IPS-20b (cell line): ENCODE data around the gene GNS.

Source experiments
- H3K27ac ChIP-seq: one replicate; pipeline ENCODE4 v1.5.1; 2013; ENCODE audit warnings: low read length
- H3K27me3 ChIP-seq: 2 replicates; pipeline ENCODE4 v1.6.1; 2013; ENCODE audit warnings: mild to moderate bottlenecking, low read length, inconsistent platforms; ENCODE audit not compliant: insufficient read depth
- H3K36me3 ChIP-seq: 2 replicates; pipeline ENCODE4 v1.6.1; 2013; ENCODE audit warnings: low read depth, mild to moderate bottlenecking, inconsistent platforms, low read length, moderate library complexity; ENCODE audit not compliant: insufficient read depth
- H3K4me1 ChIP-seq: 2 replicates; pipeline ENCODE4 v1.6.1; 2013; ENCODE audit warnings: mild to moderate bottlenecking, control low read depth, inconsistent platforms, low read length, moderate library complexity; ENCODE audit not compliant: insufficient read depth
- H3K4me3 ChIP-seq: 2 replicates; pipeline ENCODE4 v1.5.1; 2013; ENCODE audit warnings: mild to moderate bottlenecking, low read length, inconsistent platforms
- H3K9ac ChIP-seq: 2 replicates; pipeline ENCODE4 v1.6.1; 2013; ENCODE audit warnings: low read depth, mild to moderate bottlenecking, inconsistent platforms, low read length, moderate library complexity
- H3K9me3 ChIP-seq: 2 replicates; pipeline ENCODE4 v1.6.1; 2013; ENCODE audit warnings: mild to moderate bottlenecking, low read depth, low read length, inconsistent platforms; ENCODE audit not compliant: insufficient read depth

GNS gene

GRCh38 chr12:64729909-64730587, 29.2 kb downstream of the GNS start:
- Histone ChIP-seq H3K27ac (no peak overlapping the region), H3K9ac (no peak overlapping the region), H3K27me3 (no peaks in the 10 kb centered on the region), H3K4me1 (no peaks in the 10 kb centered on the region), H3K4me3 (no peak overlapping the region), H3K9me3 (no peaks in the 10 kb centered on the region), H3K36me3 (peaks cover 49% of the 10 kb centered on the region)

GRCh38 chr12:64724201-64724745, 34.9 kb downstream of the GNS start:
- Histone ChIP-seq H3K36me3 (peaks cover 56% of the 10 kb centered on the region), H3K27me3 (no peaks in the 10 kb centered on the region)

GRCh38 chr12:64723630-64724029, 35.6 kb downstream of the GNS start:
- H3K4me3 ChIP-seq: no peak overlapping the region
- no peak overlapping the region for H3K9ac ChIP-seq
- no peaks in the 10 kb centered on the region for H3K27me3 ChIP-seq
- H3K9me3 ChIP-seq: no peaks in the 10 kb centered on the region
- H3K36me3 ChIP-seq: peaks cover 55% of the 10 kb centered on the region
- H3K4me1 ChIP-seq: no peaks in the 10 kb centered on the region
- H3K27ac ChIP-seq: no peak overlapping the region

More at GRCh38 chr12:64724201-64724745, 34.9 kb downstream of the GNS start:
- Histone ChIP-seq H3K9me3 (no peaks in the 10 kb centered on the region), H3K27ac (no peak overlapping the region), H3K9ac (no peak overlapping the region), H3K4me3 (no peak overlapping the region), H3K4me1 (no peaks in the 10 kb centered on the region)

- H3K27me3 ChIP-seq: no peaks in the 10 kb centered on the region
- H3K9me3 ChIP-seq: no peaks in the 10 kb centered on the region
- no peak overlapping the region for H3K9ac ChIP-seq
- H3K36me3 ChIP-seq: peaks cover 56% of the 10 kb centered on the region
- no peak overlapping the region for H3K27ac ChIP-seq
- no peaks in the 10 kb centered on the region for H3K4me1 ChIP-seq
- no peak overlapping the region for H3K4me3 ChIP-seq
These were observed 36.4 kb downstream of the GNS start for GRCh38 chr12:64722835-64723234.

- Histone ChIP-seq H3K9me3 (no peaks in the 10 kb centered on the region), H3K36me3 (peaks cover 67% of the 10 kb centered on the region), H3K4me3 (no peak overlapping the region), H3K4me1 (no peaks in the 10 kb centered on the region), H3K27me3 (no peaks in the 10 kb centered on the region), H3K9ac (no peak overlapping the region), H3K27ac (no peak overlapping the region)
These were observed 38.3 kb downstream of the GNS start for GRCh38 chr12:64720884-64721283.

- H3K9ac ChIP-seq: no peak overlapping the region
- no peaks in the 10 kb centered on the region for H3K9me3 ChIP-seq
- H3K27ac ChIP-seq: no peak overlapping the region
- H3K4me1 ChIP-seq: no peaks in the 10 kb centered on the region
- no peaks in the 10 kb centered on the region for H3K27me3 ChIP-seq
- H3K4me3 ChIP-seq: no peak overlapping the region
- peaks cover 84% of the 10 kb centered on the region for H3K36me3 ChIP-seq
These were observed 40.6 kb downstream of the GNS start for GRCh38 chr12:64718649-64719048.

GRCh38 chr12:64716839-64717455, 42.3 kb downstream of the GNS start:
- Histone ChIP-seq H3K9me3 (no peaks in the 10 kb centered on the region), H3K36me3 (peaks cover 76% of the 10 kb centered on the region), H3K4me1 (no peaks in the 10 kb centered on the region), H3K27me3 (no peaks in the 10 kb centered on the region), H3K4me3 (no peak overlapping the region), H3K27ac (no peak overlapping the region), H3K9ac (no peak overlapping the region)

- H3K4me3 ChIP-seq: no peak overlapping the region
- no peak overlapping the region for H3K9ac ChIP-seq
- no peaks in the 10 kb centered on the region for H3K27me3 ChIP-seq
- H3K36me3 ChIP-seq: peaks cover 75% of the 10 kb centered on the region
- H3K9me3 ChIP-seq: no peaks in the 10 kb centered on the region
- H3K27ac ChIP-seq: no peak overlapping the region
- no peaks in the 10 kb centered on the region for H3K4me1 ChIP-seq
These were observed 42.8 kb downstream of the GNS start for GRCh38 chr12:64716371-64716770.

GRCh38 chr12:64714551-64714968, 44.6 kb downstream of the GNS start:
- Histone ChIP-seq H3K27me3 (no peaks in the 10 kb centered on the region), H3K4me1 (no peaks in the 10 kb centered on the region), H3K36me3 (peaks cover 58% of the 10 kb centered on the region), H3K27ac (no peak overlapping the region), H3K9me3 (no peaks in the 10 kb centered on the region), H3K4me3 (no peak overlapping the region), H3K9ac (no peak overlapping the region)

GRCh38 chr12:64713376-64713775, 45.8 kb downstream of the GNS start:
- Histone ChIP-seq H3K4me3 (no peak overlapping the region), H3K9ac (no peak overlapping the region), H3K27me3 (no peaks in the 10 kb centered on the region), H3K9me3 (no peaks in the 10 kb centered on the region), H3K4me1 (no peaks in the 10 kb centered on the region), H3K27ac (no peak overlapping the region), H3K36me3 (peaks cover 49% of the 10 kb centered on the region)

- Histone ChIP-seq H3K4me3 (no peak overlapping the region), H3K36me3 (peaks cover 13% of the 10 kb centered on the region), H3K4me1 (no peaks in the 10 kb centered on the region), H3K9me3 (no peaks in the 10 kb centered on the region), H3K27me3 (no peaks in the 10 kb centered on the region), H3K27ac (no peak overlapping the region), H3K9ac (no peak overlapping the region)
These were observed 49.8 kb downstream of the GNS start for GRCh38 chr12:64709429-64709828.

- Histone ChIP-seq H3K9ac (no peak overlapping the region), H3K27me3 (no peaks in the 10 kb centered on the region), H3K9me3 (no peaks in the 10 kb centered on the region), H3K27ac (no peak overlapping the region), H3K36me3 (peaks cover 2% of the 10 kb centered on the region), H3K4me1 (no peaks in the 10 kb centered on the region), H3K4me3 (no peak overlapping the region)
These were observed 51.3 kb downstream of the GNS start for GRCh38 chr12:64707926-64708325.
